Mucosa of descending colon (tissue), 3 donors: ENCODE results near the gene FGF22. TPM values are rescaled to one million over a fixed set of nuclear protein-coding genes. Genes with fewer than 3 reads are reported as not detected.

Source experiments
- ATAC-seq: fragments of 200-7000 bp; cut with Tn5 transposase; one replicate; pipeline ENCODE4 v1.9.1; 2020; ENCODE audit warnings: mild to moderate bottlenecking, moderate library complexity
- DNase-seq, 3 donors: peaks; one replicate each; pipeline ENCODE4 v3.0.0-alpha.2; 2020
- H3K36me3 ChIP-seq: fragments of 200-600 bp; one replicate; pipeline ENCODE4 v1.8.0; 2021; ENCODE audit warnings: low read depth, mild to moderate bottlenecking
- H3K4me1 ChIP-seq: fragments of 200-600 bp; one replicate; pipeline ENCODE4 v1.8.0; 2021; ENCODE audit warnings: low read depth, mild to moderate bottlenecking
- H3K4me3 ChIP-seq: fragments of 200-600 bp; one replicate; pipeline ENCODE4 v1.8.0; 2021; ENCODE audit warnings: mild to moderate bottlenecking
- H3K9me3 ChIP-seq: fragments of 200-600 bp; one replicate; pipeline ENCODE4 v1.8.0; 2021; ENCODE audit warnings: mild to moderate bottlenecking
- intact Hi-C, 2 donors: fragments of 100-400 bp; cut with DNase I in 1 of 2; cut with micrococcal nuclease in 1 of 2; formaldehyde crosslinking; loops; one replicate each; pipeline versions ENCODE4 v1.11.0 to v1.11.1; 2022; cut with DNase I, micrococcal nuclease
- long read RNA-seq, 2 donors: library from polyadenylated mRNA; unstranded; transcript quantifications; one replicate each; pipeline ENCODE4 v2.0.0, GENCODE V29; 2019 to 2021
- total RNA-seq, 3 donors: library from RNA; stranded (reverse); fragmentation: NEBNext Ultra II Directional in 2 of 3; extraction: Animal tissue kit (Norgen Biotek cat#: 25700) in 2 of 3; gene quantifications; one replicate each; pipeline versions ENCODE4 v1.2.1 to v1.2.4, GENCODE V29; 2021 to 2023
- TF ChIP-seq, protein P1 (sequence below): fragments of 200-600 bp; IDR thresholded peaks from one replicate; pipeline ENCODE4 v1.8.0; 2022; ENCODE audit warnings: antibody characterized with exemption, mild to moderate bottlenecking
- donor health status: DM: no; HTN: no; CAD: no; lungs with moderate emphysema.
- donor health status: DM: no; HTN: no; CAD: no.
- donor health status: DM: no; HTN: yes; CAD: no.

The FGF22 gene
- total RNA-seq, result under 1 TPM in 2 of 3 donors, not detected in 1; 0.23 to 0.82 TPM
- long read RNA-seq, donor 1, transcript FGF22-202 (3 exons, 1,288 nt), result major isoform, 5 of 6 reads
- long read RNA-seq, donor 1, partial matches to known transcripts, result 0 of 6 reads
- long read RNA-seq, donor 1, other reads (novel, unspliced or antisense), result 0 of 6 reads
- long read RNA-seq, donor 2, result 0 reads

DNA sequence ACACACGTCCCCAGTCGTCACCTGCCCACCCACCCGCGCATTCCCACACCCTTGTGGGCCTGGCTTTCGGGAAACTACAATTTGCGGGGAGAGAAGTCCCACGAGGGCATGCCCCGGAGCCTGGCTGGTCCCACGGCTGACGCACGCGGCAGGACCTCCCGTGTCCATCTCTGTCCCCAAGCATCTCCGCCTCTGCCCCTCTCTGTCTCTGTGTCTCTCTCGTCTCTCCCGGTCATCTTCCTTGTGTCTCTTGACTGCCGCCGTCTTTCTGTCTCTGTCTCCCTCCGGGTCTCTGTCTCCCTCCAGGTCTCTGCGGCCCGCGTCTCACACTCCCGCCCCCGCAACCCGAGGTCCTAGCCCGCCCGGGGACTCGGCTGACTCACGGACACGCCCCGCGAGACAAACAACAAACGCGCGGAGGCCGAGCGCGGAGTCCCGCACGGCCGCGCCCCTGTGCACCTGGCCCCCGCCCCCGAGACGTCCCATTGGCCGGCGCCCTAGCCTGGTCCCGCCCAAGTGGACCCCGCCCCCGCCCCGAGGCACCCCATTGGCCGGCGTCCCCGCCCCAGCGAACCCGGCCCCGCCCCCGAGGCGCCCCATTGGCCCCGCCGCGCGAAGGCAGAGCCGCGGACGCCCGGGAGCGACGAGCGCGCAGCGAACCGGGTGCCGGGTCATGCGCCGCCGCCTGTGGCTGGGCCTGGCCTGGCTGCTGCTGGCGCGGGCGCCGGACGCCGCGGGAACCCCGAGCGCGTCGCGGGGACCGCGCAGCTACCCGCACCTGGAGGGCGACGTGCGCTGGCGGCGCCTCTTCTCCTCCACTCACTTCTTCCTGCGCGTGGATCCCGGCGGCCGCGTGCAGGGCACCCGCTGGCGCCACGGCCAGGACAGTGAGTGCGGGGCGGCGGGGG lies at the start of gene FGF22:
Gene FGF22 (plus strand): TSS at position 627 of the 908 bp plus-strand sequence. CDS start 47 bp downstream, at position 674.
- intact Hi-C loops, result no loop called here
- H3K4me3 ChIP-seq, result no peak within 1 kb of the TSS
- ATAC-seq, result peak; percentile 96

DNA sequence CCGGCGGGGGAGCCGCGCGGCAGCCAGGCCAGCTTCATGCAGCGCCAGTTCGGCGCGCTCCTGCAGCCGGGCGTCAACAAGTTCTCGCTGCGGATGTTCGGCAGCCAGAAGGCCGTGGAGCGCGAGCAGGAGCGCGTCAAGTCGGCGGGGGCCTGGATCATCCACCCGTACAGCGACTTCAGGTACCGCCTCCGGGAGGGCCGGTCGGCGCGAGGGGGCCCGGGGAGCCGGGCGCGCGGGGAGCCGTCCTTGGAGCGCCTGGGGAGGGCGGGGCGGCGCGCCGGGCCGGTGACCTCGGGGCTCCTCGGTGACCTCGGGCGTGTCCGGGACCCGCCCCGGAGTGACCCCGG lies 49.3 kb upstream of the FGF22 start:
- DNase-seq, result peak in 1 of 3 donors; percentile 24
- Histone ChIP-seq H3K4me3 (no peak overlapping the region), H3K36me3 (no peaks in the 10 kb centered on the region), H3K9me3 (no peaks in the 10 kb centered on the region), H3K4me1 (peaks cover 11% of the 10 kb centered on the region)
- TF ChIP-seq, protein P1, sequence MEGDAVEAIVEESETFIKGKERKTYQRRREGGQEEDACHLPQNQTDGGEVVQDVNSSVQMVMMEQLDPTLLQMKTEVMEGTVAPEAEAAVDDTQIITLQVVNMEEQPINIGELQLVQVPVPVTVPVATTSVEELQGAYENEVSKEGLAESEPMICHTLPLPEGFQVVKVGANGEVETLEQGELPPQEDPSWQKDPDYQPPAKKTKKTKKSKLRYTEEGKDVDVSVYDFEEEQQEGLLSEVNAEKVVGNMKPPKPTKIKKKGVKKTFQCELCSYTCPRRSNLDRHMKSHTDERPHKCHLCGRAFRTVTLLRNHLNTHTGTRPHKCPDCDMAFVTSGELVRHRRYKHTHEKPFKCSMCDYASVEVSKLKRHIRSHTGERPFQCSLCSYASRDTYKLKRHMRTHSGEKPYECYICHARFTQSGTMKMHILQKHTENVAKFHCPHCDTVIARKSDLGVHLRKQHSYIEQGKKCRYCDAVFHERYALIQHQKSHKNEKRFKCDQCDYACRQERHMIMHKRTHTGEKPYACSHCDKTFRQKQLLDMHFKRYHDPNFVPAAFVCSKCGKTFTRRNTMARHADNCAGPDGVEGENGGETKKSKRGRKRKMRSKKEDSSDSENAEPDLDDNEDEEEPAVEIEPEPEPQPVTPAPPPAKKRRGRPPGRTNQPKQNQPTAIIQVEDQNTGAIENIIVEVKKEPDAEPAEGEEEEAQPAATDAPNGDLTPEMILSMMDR, result no peak
- ATAC-seq, result no peak
- intact Hi-C loops, result no loop called here

More for the DNA sequence above, at the start of gene FGF22:
- DNase-seq, result peak; percentile 94 to 98 (median 97)
- Histone ChIP-seq H3K36me3 (no peaks in the 10 kb centered on the region), H3K4me1 (peaks cover 17% of the 10 kb centered on the region), H3K9me3 (no peaks in the 10 kb centered on the region)
- TF ChIP-seq, protein P1, result no peak

DNA sequence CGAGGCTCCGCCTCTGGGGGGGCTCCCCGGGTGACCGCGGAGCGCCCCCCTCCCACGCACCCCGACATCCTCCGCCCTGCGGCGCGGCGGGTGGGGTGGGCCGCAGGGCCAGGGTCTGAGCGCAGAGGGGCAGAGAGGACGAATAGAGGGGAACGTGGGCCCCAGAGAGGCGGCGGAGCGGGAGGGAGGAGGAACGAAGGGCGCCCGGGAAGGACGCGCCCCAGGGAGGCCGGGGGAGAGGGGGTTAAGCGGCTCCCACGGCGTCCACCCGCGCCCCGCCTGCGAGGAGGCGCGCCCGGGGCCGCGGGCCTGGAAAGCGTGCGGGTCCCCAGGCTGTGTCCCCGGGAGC lies 49.0 kb upstream of the FGF22 start:
- no peaks in the 10 kb centered on the region for H3K9me3 ChIP-seq
- intact Hi-C loops, result no loop called here
- ATAC-seq (no peak), DNase-seq (no peak)
- H3K4me3 ChIP-seq, result no peak overlapping the region
- TF ChIP-seq, protein P1, result no peak
- H3K4me1 ChIP-seq, result peaks cover 11% of the 10 kb centered on the region
- H3K36me3 ChIP-seq, result no peaks in the 10 kb centered on the region

DNA sequence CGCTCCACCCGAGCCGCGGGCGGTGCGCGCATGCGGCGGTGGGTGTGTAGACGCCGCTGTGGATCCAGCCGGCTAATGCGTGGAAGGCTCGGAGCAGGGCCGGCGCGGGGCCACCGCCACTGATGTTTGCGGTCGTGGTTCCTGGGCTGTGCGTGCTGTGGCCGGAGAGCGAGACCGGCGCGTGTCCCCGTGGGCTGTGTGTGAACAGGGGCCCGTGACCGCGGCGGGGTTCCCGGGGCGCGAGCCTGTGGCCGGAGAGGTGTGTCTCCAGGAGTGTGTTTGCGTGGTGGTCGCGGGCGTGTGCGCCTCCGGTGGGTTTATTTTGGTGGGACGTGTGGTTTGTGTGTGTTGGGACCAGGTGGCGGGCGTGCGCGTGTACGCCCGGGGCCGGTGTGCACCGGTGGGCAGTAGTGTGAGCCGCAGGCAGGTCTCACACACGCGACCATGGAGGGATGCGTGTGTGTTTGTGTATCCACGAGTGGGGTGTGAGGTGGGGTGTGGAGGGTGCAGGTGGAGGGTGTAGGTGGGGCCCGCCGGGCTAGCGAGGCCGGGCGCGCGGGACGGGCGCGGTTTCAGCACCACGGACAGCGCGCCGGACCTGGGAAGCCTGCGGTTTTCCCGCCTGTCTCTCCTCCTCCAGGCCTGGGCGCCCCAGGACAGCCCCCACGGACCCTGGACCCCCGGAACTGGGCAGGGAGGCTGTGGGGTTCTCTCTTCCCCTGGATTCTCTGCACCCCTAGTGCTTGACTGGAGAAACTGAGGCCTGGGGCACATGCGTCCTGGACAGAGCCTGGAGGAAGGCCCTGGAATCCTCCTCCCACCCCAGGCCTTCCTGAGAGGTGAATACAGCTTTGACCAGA lies 48.4 kb upstream of the FGF22 start:
- H3K4me3 ChIP-seq, result no peak overlapping the region
- ATAC-seq, result peak; percentile 55
- H3K9me3 ChIP-seq, result no peaks in the 10 kb centered on the region
- no peaks in the 10 kb centered on the region for H3K36me3 ChIP-seq
- intact Hi-C loops, result no loop called here
- TF ChIP-seq, protein P1, result no peak
- peak in 2 of 3 donors; percentile 23 to 41 for DNase-seq
- peaks cover 11% of the 10 kb centered on the region for H3K4me1 ChIP-seq

DNA sequence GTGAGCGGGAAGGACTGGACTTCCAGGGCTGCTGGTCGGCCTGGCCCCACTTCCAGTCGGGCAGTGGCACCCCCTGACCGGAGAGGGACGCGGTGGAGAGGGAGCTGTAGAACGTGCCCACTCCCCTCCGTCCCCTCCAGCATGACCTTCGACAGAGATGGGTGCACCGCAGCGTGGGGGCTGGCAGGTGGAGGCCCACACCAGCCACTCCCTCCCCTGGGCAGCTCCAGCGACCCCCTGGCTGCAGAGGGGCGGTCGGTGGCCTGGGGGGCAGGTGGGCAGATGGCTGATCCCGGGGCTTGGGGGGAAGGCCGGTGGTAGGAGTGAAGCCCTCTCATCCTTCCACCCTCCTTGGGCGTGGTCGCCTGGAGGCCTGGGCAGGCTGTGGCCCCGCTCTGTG lies 47.6 kb upstream of the FGF22 start:
- Histone ChIP-seq H3K9me3 (no peaks in the 10 kb centered on the region), H3K36me3 (no peaks in the 10 kb centered on the region), H3K4me1 (peaks cover 11% of the 10 kb centered on the region), H3K4me3 (no peak overlapping the region)
- DNase-seq (no peak), ATAC-seq (no peak)
- TF ChIP-seq, protein P1, result no peak
- intact Hi-C loops, result no loop called here
